Measurements from ENCODE around the gene KDM4C. TPM values are rescaled to one million over a fixed set of nuclear protein-coding genes. Genes with fewer than 3 reads are reported as not detected.

The KDM4C gene
- total and polyA plus RNA-seq, 2 of the 8 experiments (the other 6 are each of a cell fraction or from before 2014, with no cell fraction given) = 13.0 to 26.1 TPM

DNA sequence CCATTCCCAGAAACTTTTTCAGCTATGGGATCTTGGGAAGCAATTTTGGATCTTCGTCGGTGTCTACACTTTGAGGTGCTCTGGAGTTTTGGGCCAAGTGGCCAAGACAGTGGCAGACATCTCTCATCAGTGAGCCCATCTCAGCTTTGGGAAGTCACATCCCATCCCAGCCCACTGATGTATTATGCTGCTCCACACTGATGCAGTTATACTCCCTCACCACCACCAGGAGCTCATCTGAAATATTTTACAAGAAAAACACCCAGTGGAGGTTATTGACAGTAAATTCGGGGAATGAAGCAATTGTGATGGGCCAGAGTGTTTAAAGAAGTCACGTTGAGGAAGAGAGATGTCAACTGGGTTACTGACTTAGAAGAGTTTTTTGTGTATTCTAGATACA is 378.0 kb downstream of the KDM4C start:
- H3K27me3 ChIP-seq (replicated peaks in 1 of 4; ENCODE audit: control insufficient read depth in 3 of 4, extremely low read depth in 1 of 4, insufficient read depth in 3 of 4, low read length in 3 of 4) = no peaks in the 10 kb centered on the region

More for the DNA sequence above, 378.0 kb downstream of the KDM4C start:
- Histone ChIP-seq H2AFZ (ENCODE audit: low read length) (no peak overlapping the region), H3K23me2 (ENCODE audit: low read depth, low read length) (no peaks in the 10 kb centered on the region), H4K91ac (replicated peaks; ENCODE audit: insufficient read length, low read length) (no peak overlapping the region), H2BK5ac (ENCODE audit: low read depth, low read length) (no peak overlapping the region), H4K20me1 (replicated peaks in 1 of 2; ENCODE audit: control insufficient read depth in 1 of 2, insufficient read depth in 2 of 2, low read length in 2 of 2) (no peaks in the 10 kb centered on the region), H3K79me1 (ENCODE audit: low read depth, low read length) (no peaks in the 10 kb centered on the region; the same call in 1 of the 2 replicates), H3K79me2 (ENCODE audit: control insufficient read depth in 1 of 2, insufficient read depth in 2 of 2, low read length in 2 of 2) (no peaks in the 10 kb centered on the region), H4K8ac (ENCODE audit: extremely low read depth, insufficient read depth, low read length) (no peak overlapping the region), H3K4me2 (ENCODE audit: insufficient read depth in 1 of 2, low read depth in 2 of 2, low read length in 2 of 2) (no peak overlapping the region), H2BK12ac (ENCODE audit: low read depth, low read length) (no peak overlapping the region), H3K18ac (ENCODE audit: extremely low read depth, low read length) (no peak overlapping the region), H3K9ac (replicated peaks in 1 of 4; ENCODE audit: extremely low read depth in 1 of 4, low read depth in 3 of 4, low read length in 3 of 4) (no peak overlapping the region), H3K9me3 (ENCODE audit: insufficient read depth in 2 of 2, low read depth in 1 of 2, low read length in 1 of 2) (no peaks in the 10 kb centered on the region), H3K56ac (replicated peaks; ENCODE audit: insufficient read length, low read depth, low read length) (no peak overlapping the region), H3K4me3 (ENCODE audit: extremely low read depth in 1 of 4, insufficient read depth in 2 of 4, low read depth in 3 of 4, low read length in 4 of 4) (no peak overlapping the region), H3K14ac (ENCODE audit: insufficient read length) (no peak overlapping the region), H2AK5ac (ENCODE audit: low read depth, low read length) (no peak overlapping the region), H3K23ac (ENCODE audit: insufficient read length) (no peak overlapping the region), H2BK120ac (replicated peaks; ENCODE audit: low read depth, low read length) (no peak overlapping the region), H2BK20ac (ENCODE audit: low read length) (no peak overlapping the region), H4K5ac (ENCODE audit: insufficient read length, low read depth, low read length) (no peak overlapping the region), H3K36me3 (ENCODE audit: control insufficient read depth in 2 of 4, insufficient read depth in 4 of 4, low read length in 3 of 4) (no peaks in the 10 kb centered on the region; a peak in 1 of 8 replicates), H3K4ac (replicated peaks; ENCODE audit: insufficient read length, low read depth, low read length) (no peak overlapping the region), H2BK15ac (ENCODE audit: low read length) (no peak overlapping the region), H3K4me1 (replicated peaks in 1 of 4; ENCODE audit: control insufficient read depth in 3 of 4, insufficient read depth in 4 of 4, low read length in 3 of 4) (no peaks in the 10 kb centered on the region), H3K27ac (ENCODE audit: low read depth, low read length) (no peak overlapping the region)
- DNase-seq (ENCODE audit: low read depth in 1 of 2, low spot score in 2 of 2) (no peak), FAIRE-seq (no peak)
- ChIA-PET CTCF (ENCODE audit: partially characterized antibody) (interaction anchor here (0.8 to 1.1 kb wide), 5 partner anchors 9 to 267 kb away, joined by 3 to 5 read pairs (median 3); no protein-coding TSS in a partner anchor), POLR2A (ENCODE audit: partially characterized antibody) (no interaction called here)
- WGBS, 2 experiments (ENCODE audit: extremely low coverage in 1 of 2, insufficient coverage in 1 of 2, insufficient read length in 1 of 2, insufficient replicate concordance in 2 of 2, low coverage in 1 of 2, low lambda C conversion rate in 2 of 2, missing lambda C conversion rate in 1 of 2) = 91% methylated on average over 4 of the region's 4 CpGs; no CpG with 5 or more reads in 1 of the 2 experiments
- no peak for TF ChIP-seq SAP30 (IDR thresholded peaks at IDR 0.05; ENCODE audit: insufficient read depth, insufficient replicate concordance, low read length)

Data from H1 (cell line).